IPS DF 4.7 (cell line): ENCODE measurements around the gene KMT2C.
"Not testable (repeated sequence)": the region's sequence is repeated elsewhere in the genome, so short reads cannot be mapped to it uniquely, and the experiment has no call there.

Experiments used
- DNase-seq: peaks from one replicate; pipeline ENCODE4 v3.0.0-alpha.2; 2013; ENCODE audit warnings: low spot score; ENCODE audit errors: extremely low read depth

KMT2C gene

DNA sequence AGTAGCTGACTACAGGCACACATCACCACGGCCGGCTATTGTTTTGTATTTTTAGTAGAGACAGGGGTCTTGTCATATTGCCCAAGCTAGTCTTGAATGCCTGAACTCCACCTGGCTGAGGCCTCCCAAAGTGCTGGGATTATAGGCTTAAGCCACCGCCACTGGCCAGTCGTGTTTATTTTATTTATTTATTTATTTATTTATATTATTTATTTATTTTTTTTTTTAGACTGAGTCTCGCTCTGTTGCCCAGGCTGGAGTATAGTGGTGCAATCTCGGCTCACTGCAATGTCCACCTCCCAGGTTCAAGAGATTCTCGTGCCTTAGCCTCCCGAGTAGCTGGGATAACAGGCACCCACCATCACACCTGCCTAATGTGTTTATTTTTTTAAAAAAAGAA is 6.0 kb upstream of the KMT2C start:
- DNase-seq: not testable (repeated sequence)

GRCh38 chr7:152441168-152441567 is 5.4 kb upstream of the KMT2C start:
- not testable (repeated sequence) for DNase-seq

GRCh38 chr7:152438017-152438416 is 2.2 kb upstream of the KMT2C start:
- not testable (repeated sequence) for DNase-seq

GRCh38 chr7:152436931-152437575 is 1.2 kb upstream of the KMT2C start:
- not testable (repeated sequence) for DNase-seq

GRCh38 chr7:152436111-152436930 is 518 bp upstream of the KMT2C start:
- DNase-seq: no peak

GRCh38 chr7:152434511-152435383 is 1.1 kb downstream of the KMT2C start:
- not testable (repeated sequence) for DNase-seq

DNA sequence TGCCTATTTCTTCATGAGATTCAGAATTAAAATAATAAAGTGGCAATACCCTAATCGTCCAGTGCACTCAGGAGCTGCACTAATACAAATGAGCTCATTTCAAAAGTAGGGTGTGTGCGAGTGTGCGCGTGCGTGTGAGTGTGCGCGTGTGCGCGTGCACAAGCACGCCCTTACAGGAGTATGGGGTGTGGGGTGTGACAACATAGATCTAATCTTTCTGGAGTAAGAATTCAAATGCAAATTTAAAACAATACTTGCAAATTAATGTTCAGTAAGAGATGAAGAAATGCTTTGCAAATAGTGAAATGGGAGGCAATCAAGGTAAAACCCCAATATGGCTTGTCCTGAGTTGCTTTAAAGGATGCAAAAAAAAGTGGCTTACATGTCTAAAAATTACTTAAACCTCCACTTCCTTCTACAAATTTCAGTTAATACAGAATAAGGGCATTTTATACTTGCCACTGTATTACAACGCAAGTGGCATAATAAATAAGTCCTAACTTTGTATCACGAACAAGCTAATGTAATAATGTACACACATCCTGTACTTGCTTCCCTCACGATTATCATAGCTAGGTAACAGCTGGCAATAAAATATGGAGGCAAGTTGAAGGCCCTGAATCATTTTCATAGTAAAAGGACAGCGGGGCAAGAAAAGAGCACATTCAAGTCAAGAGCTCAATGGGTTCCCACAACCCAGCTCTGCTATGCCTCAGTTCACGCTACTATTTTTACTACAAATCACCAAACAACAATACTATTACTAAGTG is 1.9 kb downstream of the KMT2C start:
- not testable (repeated sequence) for DNase-seq

DNA sequence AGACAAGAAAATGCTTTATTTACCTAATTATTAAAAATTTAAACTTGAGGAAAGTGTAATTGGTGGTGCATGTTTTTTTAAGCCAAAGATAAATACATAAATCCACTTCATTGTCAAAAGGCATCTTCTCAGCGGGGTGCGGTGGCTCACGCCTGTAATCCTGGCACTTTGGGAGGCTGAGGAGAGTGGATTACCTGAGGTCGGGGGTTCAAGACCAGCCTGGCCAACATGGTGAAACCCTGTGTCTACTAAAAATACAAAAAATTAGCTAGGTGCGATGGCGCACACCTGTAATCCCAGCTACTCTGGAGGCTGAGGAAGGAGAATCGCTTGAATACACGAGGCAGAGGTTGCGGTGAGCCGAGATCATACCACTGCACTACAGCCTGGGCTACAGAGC is 3.1 kb downstream of the KMT2C start:
- not testable (repeated sequence) for DNase-seq

DNA sequence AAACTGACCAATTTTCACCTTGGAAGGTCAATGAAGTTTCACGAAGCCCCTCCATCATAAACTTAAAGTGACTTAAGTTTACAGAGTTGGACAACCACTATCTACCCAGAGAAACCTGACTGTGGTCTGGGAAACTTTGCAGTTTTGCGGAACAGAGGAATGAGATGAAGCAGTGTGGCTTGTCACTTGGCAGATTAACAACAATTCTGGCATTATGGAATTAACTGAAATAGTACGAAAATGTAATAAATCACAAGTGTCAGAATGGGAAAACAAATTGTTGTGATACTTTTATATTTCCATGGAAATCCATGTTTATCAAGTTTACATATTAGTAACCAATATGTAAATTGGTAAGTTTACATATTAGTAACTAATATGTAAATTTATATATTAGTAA is 4.9 kb downstream of the KMT2C start:
- no peak for DNase-seq

- not testable (repeated sequence) for DNase-seq
Observed at GRCh38 chr7:152430118-152430517, 5.7 kb downstream of the KMT2C start.

DNA sequence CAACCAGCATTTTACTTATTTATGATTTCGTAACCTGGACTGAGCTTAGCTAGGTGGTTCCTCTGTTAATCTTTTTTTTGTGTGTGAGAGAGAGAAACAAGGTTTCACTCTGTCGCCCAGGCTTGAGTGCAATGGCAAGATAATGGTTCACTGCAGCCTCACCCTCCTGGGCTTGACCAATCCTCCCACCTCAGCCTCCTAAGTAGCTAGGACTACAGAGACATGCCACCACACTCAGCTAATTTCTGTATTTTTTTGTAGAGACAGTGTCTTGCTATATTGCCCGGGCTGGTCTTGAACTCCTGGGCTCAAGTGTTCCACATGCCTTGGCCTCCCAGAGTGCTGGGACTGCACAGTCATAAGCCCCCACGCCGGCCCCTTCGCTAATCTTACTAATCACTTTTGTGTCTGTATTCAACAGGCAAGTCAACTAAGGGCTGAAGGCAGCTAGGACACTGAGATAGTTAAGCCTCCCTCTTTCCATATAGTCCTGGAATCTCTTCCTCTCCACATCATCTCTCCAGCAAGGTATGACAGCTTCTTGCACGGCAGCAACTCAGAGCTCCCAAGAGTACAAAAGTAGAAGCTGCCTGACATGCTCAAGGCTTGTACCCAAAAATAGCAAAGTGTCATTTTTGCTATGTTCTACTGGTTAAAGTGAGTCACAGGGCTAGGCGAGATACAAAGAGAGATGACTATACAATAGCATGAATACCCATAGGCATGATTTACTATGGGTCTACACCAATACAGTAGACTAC is 11.3 kb downstream of the KMT2C start:
- no peak for DNase-seq

- no peak for DNase-seq
Observed at GRCh38 chr7:152423991-152424347, 11.8 kb downstream of the KMT2C start.

DNA sequence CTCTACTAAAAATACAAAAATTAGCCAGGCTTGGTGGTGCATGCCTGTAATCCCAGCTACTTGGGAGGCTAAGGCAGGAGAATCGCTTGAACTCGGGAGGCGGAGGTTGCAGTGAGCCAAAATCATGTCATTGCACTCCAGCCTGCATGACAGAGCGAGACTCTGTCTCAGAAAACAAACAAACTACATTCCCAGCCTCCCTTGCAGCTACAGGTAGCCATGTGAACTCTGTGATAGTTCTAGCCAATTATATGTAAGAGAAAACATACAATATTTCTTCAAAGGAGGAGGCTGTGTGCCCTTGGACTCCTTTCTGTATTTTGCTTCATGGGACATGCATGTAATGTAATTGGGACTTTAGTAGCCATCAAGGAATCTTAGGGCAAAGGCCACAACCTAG is 12.6 kb downstream of the KMT2C start:
- not testable (repeated sequence) for DNase-seq

DNA sequence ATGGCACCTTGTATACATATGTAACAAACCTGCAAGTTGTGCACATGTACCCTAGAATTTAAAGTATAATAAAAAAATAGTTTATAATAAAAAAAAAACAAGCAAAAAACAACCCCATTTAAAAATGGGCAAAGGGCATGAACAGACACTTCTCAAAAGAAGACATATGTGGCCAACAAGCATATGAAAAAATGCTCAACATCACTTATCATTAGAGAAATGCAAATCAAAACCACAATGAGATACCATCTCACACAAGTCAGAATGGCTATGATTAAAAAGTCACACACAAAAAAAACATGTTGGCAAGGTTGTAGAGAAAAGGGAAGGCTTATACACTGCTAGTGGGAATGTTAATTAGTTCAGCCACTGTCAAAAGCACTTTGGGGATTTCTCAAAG is 14.9 kb downstream of the KMT2C start:
- DNase-seq: not testable (repeated sequence)

GRCh38 chr7:152419473-152420429 is 16.1 kb downstream of the KMT2C start:
- no peak for DNase-seq

DNA sequence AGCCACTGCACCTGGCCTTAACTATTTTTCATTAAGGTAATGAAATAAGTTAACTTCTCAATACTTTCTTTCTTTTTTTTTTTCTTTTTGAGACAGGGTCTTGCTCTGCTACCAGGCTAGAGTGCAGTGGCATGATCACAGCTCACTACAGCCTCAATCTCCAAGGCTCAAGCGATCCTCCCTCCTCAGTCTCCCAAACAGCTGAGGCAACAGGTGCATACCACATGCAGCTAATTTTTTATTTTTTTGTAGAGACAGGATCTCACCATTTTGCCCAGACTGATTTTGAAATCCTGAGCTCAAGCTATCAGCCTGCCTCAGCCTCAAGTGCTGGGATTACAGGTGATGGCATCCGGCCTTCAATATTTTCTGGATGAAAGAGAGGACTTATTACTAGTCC is 21.0 kb downstream of the KMT2C start:
- DNase-seq: no peak

DNA sequence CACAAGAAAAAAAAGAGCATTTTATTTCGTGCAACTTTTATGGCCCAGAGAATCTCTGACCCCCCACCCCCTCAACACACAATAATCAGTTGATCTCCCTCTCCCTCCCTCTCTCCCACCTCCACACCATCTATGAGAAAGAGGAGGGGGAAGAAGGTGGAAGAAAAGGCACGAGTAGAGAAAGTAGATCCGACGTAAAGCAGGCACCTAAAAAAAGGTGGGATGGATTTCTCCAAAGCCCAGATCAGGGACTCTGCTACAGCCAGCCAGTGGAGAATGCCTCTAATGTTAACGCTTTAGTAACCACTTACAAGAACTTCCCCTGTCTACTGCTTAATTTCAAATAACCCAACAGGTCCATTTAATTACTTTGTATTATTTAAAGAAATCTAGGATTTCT is 24.4 kb downstream of the KMT2C start:
- DNase-seq: peak; percentile 30

- DNase-seq: no peak
Observed at GRCh38 chr7:152406491-152406890, 29.3 kb downstream of the KMT2C start.

DNA sequence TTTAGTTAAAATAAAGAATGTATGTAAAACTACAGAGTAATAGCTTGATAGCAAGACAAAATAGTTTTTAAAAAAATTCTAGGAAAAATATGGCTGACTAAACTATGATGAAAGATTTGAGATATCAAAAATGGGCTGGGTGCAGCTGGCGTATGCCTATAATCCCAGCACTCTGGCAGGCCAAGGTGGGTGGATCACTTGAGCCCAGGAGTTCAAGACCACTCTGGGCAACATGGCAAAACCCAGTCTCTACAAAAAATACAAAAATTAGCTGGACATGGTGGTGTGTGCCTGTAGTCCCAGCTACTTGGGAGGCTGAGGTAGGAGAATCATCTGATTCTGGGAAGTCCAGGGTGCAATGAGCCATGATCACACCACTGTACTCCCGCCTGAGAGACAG is 29.8 kb downstream of the KMT2C start:
- not testable (repeated sequence) for DNase-seq
